HG03103 (cell line): ENCODE data around the gene STYXL1.

Source experiments
- ATAC-seq: cut with Tn5 transposase; IDR thresholded peaks from one replicate; pipeline ENCODE4 v1.9.1; 2021; ENCODE audit warnings: low read depth; ENCODE audit not compliant: unreplicated experiment

STYXL1 gene

DNA sequence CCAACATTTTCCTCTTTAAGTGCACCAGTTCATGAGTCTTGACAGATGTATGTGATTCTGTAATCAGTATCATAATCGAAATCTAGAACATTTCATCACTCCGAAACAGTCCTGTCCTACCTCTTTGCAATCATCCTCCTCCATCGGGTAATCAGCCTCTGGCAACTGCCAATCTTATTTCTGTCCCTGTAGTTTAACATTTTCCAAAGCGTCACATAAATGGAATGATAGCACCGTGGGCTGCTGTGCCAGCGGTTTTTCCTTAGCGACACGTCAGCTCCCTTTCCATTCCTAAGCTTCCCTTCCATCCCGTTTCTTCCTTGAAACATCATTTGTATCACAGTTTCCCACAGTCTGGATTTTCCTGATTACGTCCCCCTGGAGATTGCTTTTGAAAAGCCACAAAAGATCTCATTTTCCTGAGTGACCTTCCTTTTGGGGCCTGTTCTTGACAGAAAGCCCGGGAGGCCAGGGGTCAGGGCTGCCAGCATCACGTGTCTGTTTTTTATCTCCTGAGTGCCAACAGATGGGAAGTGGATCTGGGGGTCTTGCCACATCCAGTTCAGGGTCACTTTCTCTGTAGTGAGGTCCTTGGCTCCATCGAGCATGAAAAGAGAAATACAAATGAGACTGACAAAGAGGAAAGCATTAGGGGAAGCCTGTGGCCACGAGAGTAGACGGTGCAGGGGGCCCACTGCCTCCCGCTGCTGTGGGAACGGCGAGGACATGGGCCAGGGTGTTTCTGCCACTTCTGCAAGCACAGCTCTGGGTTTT, 85.0 kb downstream of the STYXL1 start:
- ATAC-seq = no peak

DNA sequence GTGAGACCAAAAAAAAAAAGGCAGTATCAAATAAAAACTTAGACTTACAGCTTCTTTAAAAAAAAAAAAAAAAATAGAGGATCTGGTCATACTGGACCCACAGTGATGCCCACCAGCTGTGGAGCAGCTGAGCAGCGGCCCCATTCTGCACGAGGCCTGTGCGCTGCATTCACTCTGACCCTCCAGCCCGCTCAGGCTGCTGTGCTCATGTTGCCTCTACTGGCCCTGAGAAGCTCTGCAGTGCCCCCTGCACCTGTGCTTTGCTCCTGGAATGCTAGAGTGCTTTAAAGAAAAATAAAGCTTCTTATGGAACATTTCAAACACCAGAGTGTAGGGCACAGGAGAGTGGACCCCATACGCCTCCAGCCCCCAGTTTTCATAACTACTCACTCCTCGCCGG, 86.6 kb downstream of the STYXL1 start:
- no peak for ATAC-seq

DNA sequence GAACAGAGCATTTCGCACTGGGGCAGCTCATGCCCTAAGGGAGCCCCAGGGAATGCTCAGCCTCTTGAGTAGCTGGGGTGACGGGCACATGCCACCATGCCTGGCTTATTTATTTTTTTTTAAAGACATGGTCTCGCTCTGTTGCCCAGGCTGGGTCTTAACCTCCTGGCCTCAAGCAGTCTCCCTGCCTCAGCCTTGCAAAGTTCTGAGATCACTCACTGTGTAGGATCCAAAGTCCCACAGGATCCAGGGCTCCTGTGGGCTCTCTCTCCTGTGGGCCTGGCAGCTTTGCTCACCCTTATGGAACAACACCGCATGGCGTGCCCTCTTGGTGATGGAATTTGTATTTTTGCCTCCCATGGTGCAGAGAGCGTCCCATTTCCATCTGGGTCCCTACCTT, 87.4 kb downstream of the STYXL1 start:
- no peak for ATAC-seq

DNA sequence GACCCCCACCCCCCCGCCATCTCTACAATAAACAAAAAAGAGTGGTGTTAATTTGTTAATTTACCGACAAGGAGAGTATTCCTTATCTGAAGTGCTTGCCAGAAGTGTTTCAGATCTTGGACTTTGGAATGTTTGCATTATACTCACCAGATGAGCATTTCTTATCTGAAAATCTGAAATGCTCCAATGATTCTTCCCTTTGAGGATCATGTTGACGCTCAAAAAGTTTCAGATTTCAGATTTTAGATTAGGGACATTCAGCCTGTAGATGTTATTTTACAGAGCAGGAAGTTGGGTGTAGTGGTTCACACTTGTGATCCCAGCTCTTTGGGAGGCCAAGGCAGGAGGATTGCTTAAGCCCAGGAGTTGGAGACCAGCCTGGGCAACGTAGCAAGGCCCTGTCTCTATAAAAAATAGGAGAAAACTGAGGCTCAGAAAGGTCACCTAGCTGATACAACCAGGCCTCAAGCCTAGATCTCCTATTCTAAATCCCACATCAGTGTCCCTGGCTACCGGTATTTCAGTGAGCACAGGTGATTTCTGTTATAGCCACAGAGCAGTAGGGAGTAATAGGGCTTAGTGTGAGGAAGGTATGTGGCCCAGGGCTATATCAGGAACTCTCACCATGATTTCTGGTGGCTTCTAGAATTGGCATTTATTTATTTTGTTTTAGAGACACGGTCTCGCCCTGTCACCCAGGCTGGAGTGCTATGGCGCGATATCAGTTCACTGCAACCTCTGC, 88.8 kb downstream of the STYXL1 start:
- no peak for ATAC-seq

DNA sequence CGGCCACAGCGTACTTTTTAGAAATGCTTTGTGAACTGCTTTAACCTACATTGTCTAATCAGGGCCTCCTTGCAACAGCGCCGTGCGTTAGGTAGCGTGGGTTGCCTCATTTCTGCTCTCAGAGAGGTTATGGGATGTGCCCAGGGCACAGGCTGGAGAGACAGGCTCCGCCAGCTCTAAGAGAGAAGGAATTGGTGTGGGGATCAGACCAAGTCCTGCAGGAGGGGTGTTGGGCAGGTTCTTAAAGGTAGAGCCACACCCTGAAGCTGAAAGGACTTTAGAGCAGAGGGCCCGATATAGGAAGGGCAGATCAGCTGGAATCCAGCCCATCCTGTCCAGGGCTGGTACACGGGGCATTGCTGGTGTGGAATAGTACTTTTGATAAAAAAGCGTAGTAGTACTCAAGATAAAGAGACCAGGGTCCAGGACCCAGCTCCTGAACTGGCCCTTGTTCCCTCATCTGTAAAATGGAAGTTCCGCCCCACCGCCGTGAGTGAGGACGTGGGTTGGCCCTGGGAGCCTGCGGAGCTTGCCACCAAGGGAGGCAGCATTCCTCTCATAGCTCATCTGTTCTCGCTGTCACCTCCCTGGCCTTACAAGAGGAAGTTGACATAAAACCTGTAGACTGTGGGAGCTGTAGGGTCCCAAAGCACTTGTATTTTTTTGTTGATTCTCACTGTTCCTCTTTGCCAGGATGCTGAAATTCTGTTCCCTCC, 90.6 kb downstream of the STYXL1 start:
- no peak for ATAC-seq

DNA sequence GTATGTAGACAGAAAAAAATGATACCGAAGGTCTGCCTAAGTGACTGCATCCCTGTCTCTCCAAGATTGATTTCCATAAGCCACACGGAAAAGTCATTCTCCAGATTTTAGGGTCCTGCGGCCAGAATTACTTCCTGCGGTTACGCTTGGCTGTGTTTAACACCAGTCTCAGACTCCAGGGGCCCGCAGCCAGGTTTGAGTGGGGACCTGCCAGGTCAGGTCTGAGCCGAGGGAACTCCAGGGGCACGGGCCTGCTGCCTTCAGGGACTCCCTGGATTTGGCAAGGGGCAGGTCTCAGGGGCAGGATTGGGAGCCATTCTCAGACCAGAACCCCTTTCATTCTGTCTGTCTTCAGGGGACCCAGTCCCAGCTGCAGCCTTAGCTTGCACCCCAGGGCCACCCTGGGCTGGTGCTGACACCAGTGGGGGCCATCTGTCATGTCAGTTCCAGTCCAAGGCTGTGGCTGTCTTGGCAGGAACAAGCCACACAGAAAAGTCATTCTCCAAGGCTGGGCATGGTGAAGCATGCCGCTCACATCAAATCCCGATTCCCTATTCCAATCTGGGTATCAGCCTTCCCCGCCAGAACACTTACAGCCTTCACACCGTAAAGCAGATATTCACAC, 92.4 kb downstream of the STYXL1 start:
- no peak for ATAC-seq

DNA sequence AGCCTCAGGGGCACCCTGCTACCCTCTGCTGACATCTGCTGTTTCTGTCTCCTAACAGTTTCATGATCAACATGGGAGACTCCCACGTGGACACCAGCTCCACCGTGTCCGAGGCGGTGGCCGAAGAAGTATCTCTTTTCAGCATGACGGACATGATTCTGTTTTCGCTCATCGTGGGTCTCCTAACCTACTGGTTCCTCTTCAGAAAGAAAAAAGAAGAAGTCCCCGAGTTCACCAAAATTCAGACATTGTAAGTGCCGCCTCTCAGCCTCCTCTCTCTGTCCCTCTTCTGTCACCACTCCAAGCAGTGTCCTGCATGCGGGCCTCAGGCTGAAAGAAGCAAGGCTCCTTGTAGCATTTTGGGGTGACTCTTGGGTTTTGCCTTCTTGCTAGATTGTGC, 93.9 kb downstream of the STYXL1 start:
- ATAC-seq = no peak

DNA sequence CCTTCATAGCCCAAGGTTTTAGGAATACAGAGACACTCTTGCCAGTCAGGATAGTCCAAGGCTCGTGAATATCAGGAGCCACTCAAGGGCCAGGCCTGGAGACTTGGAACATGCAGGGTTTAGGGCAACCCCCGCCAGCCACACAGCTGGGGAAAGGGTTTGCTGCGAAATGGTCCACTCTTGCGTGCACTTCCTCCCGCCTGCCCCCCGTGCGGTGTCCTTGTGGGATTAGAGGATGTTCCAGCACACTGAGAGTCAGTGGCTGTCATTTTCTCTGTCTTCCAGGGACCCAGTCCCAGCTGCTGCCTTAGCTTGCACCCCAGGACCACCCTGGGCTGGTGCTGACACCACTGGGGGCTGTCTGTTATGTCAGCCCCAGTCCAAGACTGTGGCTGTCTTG, 94.4 kb downstream of the STYXL1 start:
- no peak for ATAC-seq

DNA sequence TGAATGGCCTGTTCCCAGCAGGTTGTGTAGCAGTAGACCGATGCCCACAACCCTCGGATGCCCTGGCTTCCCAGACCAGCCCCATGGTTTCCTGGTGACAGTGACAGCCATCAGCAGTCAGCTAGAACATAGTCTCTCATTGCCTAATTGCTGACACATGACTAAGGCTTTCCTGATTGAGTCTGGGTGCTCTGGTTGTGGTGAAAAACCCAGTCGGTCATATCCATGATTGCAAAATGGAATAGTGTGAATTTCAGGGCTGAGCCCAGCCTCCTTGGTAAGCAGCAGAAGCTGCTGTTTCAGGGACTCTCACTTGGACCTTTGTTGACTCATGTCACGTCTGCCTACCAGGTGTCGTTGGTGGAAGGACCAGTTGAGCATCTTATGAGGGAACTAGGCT, 96.3 kb downstream of the STYXL1 start:
- ATAC-seq = no peak

DNA sequence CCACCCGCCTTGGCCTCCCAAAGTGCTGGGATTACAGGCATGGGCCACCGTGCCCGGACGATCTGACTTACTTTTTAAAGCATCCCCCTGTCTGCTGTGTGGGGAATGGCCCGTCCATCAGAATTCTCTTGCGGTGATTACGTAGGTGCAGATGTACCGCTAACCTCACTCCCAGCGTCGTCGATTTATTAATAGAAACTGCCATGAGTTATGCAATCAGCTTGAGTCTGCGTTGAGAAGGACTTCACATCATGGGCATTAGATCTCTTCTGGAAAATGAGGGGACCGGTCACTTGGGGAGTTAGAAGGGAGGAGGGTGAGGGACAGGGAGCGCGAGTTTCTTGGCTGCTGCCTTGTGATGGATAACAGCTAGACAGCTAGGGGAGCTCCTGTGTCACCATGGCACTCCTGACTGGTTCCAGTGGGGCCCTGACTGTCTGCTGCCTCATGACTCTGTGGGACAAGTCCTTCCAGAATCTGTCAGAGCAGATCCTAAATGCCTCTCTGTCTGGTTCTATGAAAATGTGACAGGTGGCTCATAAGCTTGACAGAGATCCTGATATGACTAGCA, 97.6 kb downstream of the STYXL1 start:
- ATAC-seq = no peak

DNA sequence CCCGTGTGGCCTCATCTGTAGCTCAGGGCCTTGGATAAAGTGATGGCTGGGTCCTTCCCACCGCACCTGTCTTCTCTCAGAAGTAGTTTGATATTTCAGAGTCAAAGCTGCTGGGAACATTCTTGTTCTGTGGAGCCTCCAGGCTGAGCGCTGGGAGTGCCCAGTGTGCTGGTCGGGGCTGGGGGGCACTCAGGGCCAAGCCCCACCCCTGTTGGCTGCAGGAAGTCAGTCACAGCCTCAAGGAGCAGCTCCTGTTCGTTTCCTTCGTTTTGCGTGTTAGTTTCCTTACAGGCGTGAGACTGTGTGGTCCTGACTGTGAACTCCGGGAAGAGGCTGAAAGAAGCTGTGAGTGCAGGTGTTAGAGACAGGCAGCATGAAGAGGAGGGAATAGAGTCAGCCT, 99.6 kb downstream of the STYXL1 start:
- ATAC-seq = no peak
